HepG2 (cell line): ENCODE results near the gene SOX9. TPM values are rescaled to one million over a fixed set of nuclear protein-coding genes. Genes with fewer than 3 reads are reported as not detected.
A peak's percentile ranks its signal among the peaks of the same experiment; 100 is the strongest.

ENCODE experiments used
- BCLAF1 ChIP-seq: fragments of 450-650 bp; IDR thresholded peaks from 2 replicates; pipeline ENCODE4 v1.6.1; 2017; ENCODE audit warnings: mild to moderate bottlenecking
- FOSL1 ChIP-seq: sonication (generic); formaldehyde crosslinking; IDR thresholded peaks from 2 replicates; pipeline ENCODE4 v1.9.0; 2021; ENCODE audit warnings: missing genetic modification reagents, borderline replicate concordance
- IRF2 ChIP-seq: IDR thresholded peaks from 2 replicates; pipeline ENCODE4 v1.6.1; 2018; ENCODE audit warnings: missing genetic modification reagents, missing compliant biosample characterization
- KDM1A ChIP-seq: IDR thresholded peaks from 2 replicates; pipeline ENCODE4 v1.6.1; 2016; ENCODE audit warnings: missing compliant biosample characterization
- LCORL ChIP-seq, 2 experiments: fragments of 450-650 bp in 1 of 2; sonication (generic) in 1 of 2; formaldehyde crosslinking in 1 of 2; IDR thresholded peaks; 2 replicates each; pipeline versions ENCODE4 v1.5.0 to v1.6.1; 2017 to 2020; ENCODE audit warnings: antibody characterized with exemption in 1 of 2, missing genetic modification reagents in 1 of 2
- RCOR2 ChIP-seq: IDR thresholded peaks from 2 replicates; pipeline ENCODE4 v1.6.1; 2016; ENCODE audit warnings: missing biosample characterization, missing genetic modification reagents
- SIN3A ChIP-seq: IDR thresholded peaks from 2 replicates; pipeline ENCODE4 v1.6.1; 2011; ENCODE audit warnings: low read depth, mild to moderate bottlenecking, control low read depth, low read length, borderline replicate concordance
- SMARCE1 ChIP-seq: fragments of 450-650 bp; IDR thresholded peaks from 2 replicates; pipeline ENCODE4 v1.6.1; 2017; ENCODE audit warnings: borderline replicate concordance
- THAP8 ChIP-seq: sonication (generic); formaldehyde crosslinking; IDR thresholded peaks from 2 replicates; pipeline ENCODE4 v1.5.1; 2020; ENCODE audit warnings: missing genetic modification reagents, mild to moderate bottlenecking, borderline replicate concordance
- ZBTB33 ChIP-seq: sonication (generic); formaldehyde crosslinking; IDR thresholded peaks from 2 replicates; pipeline ENCODE4 v1.4.0; 2020; ENCODE audit warnings: missing genetic modification reagents
- ZFX ChIP-seq: sonication (generic); formaldehyde crosslinking; IDR thresholded peaks from 2 replicates; pipeline ENCODE4 v1.4.0; 2020; ENCODE audit warnings: mild to moderate bottlenecking, low read depth, missing genetic modification reagents, moderate library complexity
- ZNF138 ChIP-seq: sonication (generic); formaldehyde crosslinking; IDR thresholded peaks from 2 replicates; pipeline ENCODE4 v1.5.0; 2020; ENCODE audit warnings: mild to moderate bottlenecking, low read depth, missing genetic modification reagents
- ZNF30 ChIP-seq: sonication (generic); formaldehyde crosslinking; IDR thresholded peaks from 2 replicates; pipeline ENCODE4 v1.5.0; 2020; ENCODE audit warnings: mild to moderate bottlenecking, missing genetic modification reagents
- ZNF317 ChIP-seq: sonication (generic); formaldehyde crosslinking; IDR thresholded peaks from 2 replicates; pipeline ENCODE4 v1.5.0; 2020; ENCODE audit warnings: mild to moderate bottlenecking, missing genetic modification reagents
- ZNF552 ChIP-seq: sonication (generic); formaldehyde crosslinking; IDR thresholded peaks from 2 replicates; pipeline ENCODE4 v1.9.0; 2022; ENCODE audit warnings: missing genetic modification reagents, mild to moderate bottlenecking, borderline replicate concordance
- ZNF646 ChIP-seq: sonication (generic); formaldehyde crosslinking; IDR thresholded peaks from 2 replicates; pipeline ENCODE4 v1.9.0; 2021; ENCODE audit warnings: mild to moderate bottlenecking, missing genetic modification reagents
- polyA plus RNA-seq, 8 experiments: library from polyadenylated mRNA; depleted of rRNA in 3 of 8; stranded (reverse) in 7 of 8; unstranded in 1 of 8; fragments of >200 nt; fragmentation: Illumina TruSeq in 4 of 8; extraction: Trizol in 4 of 8; gene quantifications; 2 replicates each; pipeline versions ENCODE4 v1.2.1 to v1.2.3, GENCODE V29; 2011 to 2016; ENCODE audit warnings: low read depth in 4 of 8, missing spikeins in 1 of 8, mixed read lengths in 1 of 8; ENCODE audit not compliant: insufficient read depth in 1 of 8
- total RNA-seq, 5 experiments: library from RNA; depleted of rRNA; stranded (reverse); fragments of >200 nt; fragmentation: Illumina TruSeq; extraction: Trizol; gene quantifications; 2 replicates each; pipeline ENCODE4 v1.2.3, GENCODE V29; 2016; ENCODE audit warnings: low read depth in 1 of 5

Gene SOX9
- total and polyA plus RNA-seq, 2 of the 13 experiments (the other 11 are each of a cell fraction or from before 2014, with no cell fraction given): 16.1 to 27.6 TPM

GRCh38 chr17:72119873-72120641 lies 763 bp upstream of the SOX9 start (continued):
- TF ChIP-seq ZNF646 (CRISPR knock-in tag) (peak; percentile 48), SIN3A (peak; percentile 60; the same call in 1 of the 2 replicates), ZNF30 (CRISPR knock-in tag) (0 out of 2 replicates have a peak, but pooled peaks have one; percentile 35), LCORL (IDR thresholded peaks at IDR 0.05) (no peak), LCORL (CRISPR knock-in tag; IDR thresholded peaks at IDR 0.05) (peak; percentile 85), KDM1A (CRISPR knock-in tag) (no peak), ZBTB33 (CRISPR knock-in tag) (no peak; the same call in 1 of the 2 replicates), ZNF138 (no peak), ZFX (CRISPR knock-in tag) (peak; percentile 61; the same call in 1 of the 2 replicates), IRF2 (0 out of 2 replicates have a peak, but pooled peaks have one; percentile 45), RCOR2 (no peak), BCLAF1 (no peak), ZNF317 (CRISPR knock-in tag) (no peak), ZNF552 (no peak), THAP8 (CRISPR knock-in tag) (no peak), SMARCE1 (no peak), FOSL1 (no peak)
